ENCODE measurements around the gene EID1.

EID1 gene

DNA sequence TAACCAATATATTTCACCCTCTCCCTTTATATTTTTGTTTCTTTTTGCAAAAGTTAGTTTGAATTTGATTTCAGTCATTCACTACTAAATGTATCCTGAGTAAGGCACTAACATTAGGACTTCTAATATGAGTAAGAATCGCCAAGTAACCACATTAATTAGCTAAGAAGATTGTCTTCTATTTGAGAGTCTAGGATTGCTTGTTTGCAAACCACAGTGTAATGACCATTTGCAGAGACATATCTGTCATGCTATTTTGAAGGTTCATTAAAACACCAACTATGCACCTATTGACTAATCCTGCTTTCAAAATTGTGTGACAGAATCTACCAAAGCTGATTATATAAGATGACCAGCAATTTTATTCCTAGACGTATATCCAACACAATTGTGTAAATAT is 5.3 kb upstream of the EID1 start:
- H3K36me3 ChIP-seq (ENCODE audit: insufficient read depth, low read length) = no peaks in the 10 kb centered on the region
- H3K4me2 ChIP-seq (ENCODE audit: low read depth, low read length, poor library complexity, severe bottlenecking) = no peak overlapping the region
- H2AFZ ChIP-seq (ENCODE audit: low read length) = no peak overlapping the region
- TF ChIP-seq, protein P1, sequence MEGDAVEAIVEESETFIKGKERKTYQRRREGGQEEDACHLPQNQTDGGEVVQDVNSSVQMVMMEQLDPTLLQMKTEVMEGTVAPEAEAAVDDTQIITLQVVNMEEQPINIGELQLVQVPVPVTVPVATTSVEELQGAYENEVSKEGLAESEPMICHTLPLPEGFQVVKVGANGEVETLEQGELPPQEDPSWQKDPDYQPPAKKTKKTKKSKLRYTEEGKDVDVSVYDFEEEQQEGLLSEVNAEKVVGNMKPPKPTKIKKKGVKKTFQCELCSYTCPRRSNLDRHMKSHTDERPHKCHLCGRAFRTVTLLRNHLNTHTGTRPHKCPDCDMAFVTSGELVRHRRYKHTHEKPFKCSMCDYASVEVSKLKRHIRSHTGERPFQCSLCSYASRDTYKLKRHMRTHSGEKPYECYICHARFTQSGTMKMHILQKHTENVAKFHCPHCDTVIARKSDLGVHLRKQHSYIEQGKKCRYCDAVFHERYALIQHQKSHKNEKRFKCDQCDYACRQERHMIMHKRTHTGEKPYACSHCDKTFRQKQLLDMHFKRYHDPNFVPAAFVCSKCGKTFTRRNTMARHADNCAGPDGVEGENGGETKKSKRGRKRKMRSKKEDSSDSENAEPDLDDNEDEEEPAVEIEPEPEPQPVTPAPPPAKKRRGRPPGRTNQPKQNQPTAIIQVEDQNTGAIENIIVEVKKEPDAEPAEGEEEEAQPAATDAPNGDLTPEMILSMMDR (conservative IDR thresholded peaks at IDR 0.05; ENCODE audit: low read length) = no peak
- TF ChIP-seq EZH2phosphoT487 (IDR thresholded peaks at IDR 0.05; ENCODE audit: borderline replicate concordance) = no peak
- no peaks in the 10 kb centered on the region for H3F3A ChIP-seq (ENCODE audit: low read depth)
- no peaks in the 10 kb centered on the region for H3K27me3 ChIP-seq (ENCODE audit: insufficient read depth, low read length, poor library complexity, severe bottlenecking)
- no peaks in the 10 kb centered on the region for H3K79me2 ChIP-seq (ENCODE audit: insufficient read depth, low read length)
- no peaks in the 10 kb centered on the region for H4K20me1 ChIP-seq (ENCODE audit: insufficient read depth, low read length, poor library complexity, severe bottlenecking)
- H3K4me1 ChIP-seq (ENCODE audit: insufficient read depth, low read length, poor library complexity, severe bottlenecking) = peaks cover 18% of the 10 kb centered on the region
- no peak overlapping the region for H3K4me3 ChIP-seq (ENCODE audit: low read length, poor library complexity, severe bottlenecking)
- H3K9ac ChIP-seq (ENCODE audit: low read depth, low read length, poor library complexity, severe bottlenecking) = no peak overlapping the region
- H3K9me3 ChIP-seq (ENCODE audit: insufficient read depth, low read depth, low read length) = no peaks in the 10 kb centered on the region
- no peaks in the 10 kb centered on the region for H3K9me2 ChIP-seq (replicated peaks; ENCODE audit: low read depth, low read length)

DNA sequence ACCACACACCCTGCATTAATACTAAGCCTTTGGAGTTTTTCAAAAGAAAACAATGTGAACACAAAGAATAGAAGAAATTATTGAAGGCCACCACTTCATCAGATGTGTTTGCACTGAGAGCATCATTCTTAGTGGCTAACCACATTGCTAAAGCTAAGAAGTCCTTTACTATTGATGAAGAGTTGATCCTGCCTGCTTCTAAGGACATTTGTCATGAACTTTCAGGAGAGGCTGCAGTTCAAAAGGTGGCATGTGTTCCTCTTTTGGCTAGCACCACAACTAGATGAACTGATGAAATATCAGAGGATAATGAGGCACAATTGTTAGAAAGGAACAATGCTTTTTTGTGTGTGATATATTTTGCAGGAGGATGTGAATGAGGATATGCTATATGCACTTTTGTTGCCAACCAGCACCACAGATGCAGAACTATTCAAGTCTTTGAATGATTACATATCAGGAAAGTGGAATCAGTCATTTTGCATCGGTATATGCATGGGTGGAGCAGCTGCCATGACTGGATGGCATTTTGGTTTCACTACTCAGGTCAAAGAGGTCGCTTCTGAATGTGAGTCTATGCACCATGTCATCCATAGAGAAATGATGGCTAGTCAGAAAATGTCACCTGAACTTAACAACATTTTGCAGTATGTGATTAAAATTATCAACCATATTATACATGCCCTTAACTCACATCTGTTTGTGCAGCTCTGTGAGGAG is 2.5 kb upstream of the EID1 start:
- Histone ChIP-seq H3K9me3 (ENCODE audit: insufficient read depth, low read depth, low read length) (no peaks in the 10 kb centered on the region), H3K9ac (ENCODE audit: low read depth, low read length, poor library complexity, severe bottlenecking) (no peak overlapping the region), H4K20me1 (ENCODE audit: insufficient read depth, low read length, poor library complexity, severe bottlenecking) (peaks cover 22% of the 10 kb centered on the region), H2AFZ (ENCODE audit: low read length) (0 out of 2 replicates have a peak overlapping the region, but pooled peaks have one; percentile 26), H3K27me3 (ENCODE audit: insufficient read depth, low read length, poor library complexity, severe bottlenecking) (no peaks in the 10 kb centered on the region), H3K79me2 (ENCODE audit: insufficient read depth, low read length) (peaks cover 25% of the 10 kb centered on the region), H3K4me3 (ENCODE audit: low read length, poor library complexity, severe bottlenecking) (no peak overlapping the region), H3K36me3 (ENCODE audit: insufficient read depth, low read length) (no peaks in the 10 kb centered on the region), H3K9me2 (replicated peaks; ENCODE audit: low read depth, low read length) (no peaks in the 10 kb centered on the region), H3K4me2 (ENCODE audit: low read depth, low read length, poor library complexity, severe bottlenecking) (no peak overlapping the region), H3K4me1 (ENCODE audit: insufficient read depth, low read length, poor library complexity, severe bottlenecking) (peaks cover 22% of the 10 kb centered on the region), H3F3A (ENCODE audit: low read depth) (no peaks in the 10 kb centered on the region)
- no peak for TF ChIP-seq EZH2phosphoT487 (IDR thresholded peaks at IDR 0.05; ENCODE audit: borderline replicate concordance)
- TF ChIP-seq, protein P1 (conservative IDR thresholded peaks at IDR 0.05; ENCODE audit: low read length) = no peak

DNA sequence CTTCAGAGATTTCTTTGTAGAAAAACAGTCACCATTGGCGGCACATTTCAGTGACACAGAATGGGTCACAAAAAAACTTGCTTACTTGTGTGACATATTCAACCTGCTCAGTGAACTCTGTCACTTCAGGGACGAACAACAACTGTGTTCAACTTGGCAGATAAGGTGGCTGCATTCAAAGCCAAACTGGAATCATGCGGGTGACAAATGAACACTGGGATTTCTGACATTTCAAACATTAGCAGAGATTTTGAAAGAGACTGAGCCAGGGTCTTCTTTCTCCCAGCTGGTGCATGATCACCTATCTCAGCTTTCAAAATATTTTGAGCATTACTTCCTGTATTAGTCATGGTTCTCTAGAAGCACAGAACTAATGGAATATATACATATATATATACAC is 1.9 kb upstream of the EID1 start:
- no peaks in the 10 kb centered on the region for H3K9me2 ChIP-seq (replicated peaks; ENCODE audit: low read depth, low read length)
- H2AFZ ChIP-seq (ENCODE audit: low read length) = no peak overlapping the region
- no peaks in the 10 kb centered on the region for H3F3A ChIP-seq (ENCODE audit: low read depth)
- no peaks in the 10 kb centered on the region for H3K27me3 ChIP-seq (ENCODE audit: insufficient read depth, low read length, poor library complexity, severe bottlenecking)
- peaks cover 31% of the 10 kb centered on the region for H3K79me2 ChIP-seq (ENCODE audit: insufficient read depth, low read length)
- H3K9ac ChIP-seq (ENCODE audit: low read depth, low read length, poor library complexity, severe bottlenecking) = no peak overlapping the region
- H3K9me3 ChIP-seq (ENCODE audit: insufficient read depth, low read depth, low read length) = no peaks in the 10 kb centered on the region
- H3K4me3 ChIP-seq (ENCODE audit: low read length, poor library complexity, severe bottlenecking) = no peak overlapping the region
- H3K4me2 ChIP-seq (ENCODE audit: low read depth, low read length, poor library complexity, severe bottlenecking) = no peak overlapping the region
- no peaks in the 10 kb centered on the region for H3K36me3 ChIP-seq (ENCODE audit: insufficient read depth, low read length)
- TF ChIP-seq EZH2phosphoT487 (IDR thresholded peaks at IDR 0.05; ENCODE audit: borderline replicate concordance) = no peak
- TF ChIP-seq, protein P1 (conservative IDR thresholded peaks at IDR 0.05; ENCODE audit: low read length) = no peak
- peaks cover 28% of the 10 kb centered on the region for H4K20me1 ChIP-seq (ENCODE audit: insufficient read depth, low read length, poor library complexity, severe bottlenecking)
- peaks cover 28% of the 10 kb centered on the region for H3K4me1 ChIP-seq (ENCODE audit: insufficient read depth, low read length, poor library complexity, severe bottlenecking)

Data from Loucy (cell line).